HL-60 (cell line): ENCODE results near the gene IKBKG.
"Not testable (repeated sequence)": the region's sequence is repeated elsewhere in the genome, so short reads cannot be mapped to it uniquely, and the experiment has no call there.

Experiments
- POLR2AphosphoS5 ChIP-seq: IDR thresholded peaks from 2 replicates; pipeline ENCODE4 v1.6.1; 2012; ENCODE audit warnings: low read depth
- TF ChIP-seq, protein P1 (sequence below): IDR thresholded peaks from one replicate; pipeline ENCODE4 v1.5.1; 2011; ENCODE audit warnings: low read length, control low read depth, inconsistent platforms; ENCODE audit not compliant: insufficient read depth

GRCh38 chrX:154573061-154573460 is 25.6 kb downstream of the IKBKG start:
- TF ChIP-seq, protein P1, sequence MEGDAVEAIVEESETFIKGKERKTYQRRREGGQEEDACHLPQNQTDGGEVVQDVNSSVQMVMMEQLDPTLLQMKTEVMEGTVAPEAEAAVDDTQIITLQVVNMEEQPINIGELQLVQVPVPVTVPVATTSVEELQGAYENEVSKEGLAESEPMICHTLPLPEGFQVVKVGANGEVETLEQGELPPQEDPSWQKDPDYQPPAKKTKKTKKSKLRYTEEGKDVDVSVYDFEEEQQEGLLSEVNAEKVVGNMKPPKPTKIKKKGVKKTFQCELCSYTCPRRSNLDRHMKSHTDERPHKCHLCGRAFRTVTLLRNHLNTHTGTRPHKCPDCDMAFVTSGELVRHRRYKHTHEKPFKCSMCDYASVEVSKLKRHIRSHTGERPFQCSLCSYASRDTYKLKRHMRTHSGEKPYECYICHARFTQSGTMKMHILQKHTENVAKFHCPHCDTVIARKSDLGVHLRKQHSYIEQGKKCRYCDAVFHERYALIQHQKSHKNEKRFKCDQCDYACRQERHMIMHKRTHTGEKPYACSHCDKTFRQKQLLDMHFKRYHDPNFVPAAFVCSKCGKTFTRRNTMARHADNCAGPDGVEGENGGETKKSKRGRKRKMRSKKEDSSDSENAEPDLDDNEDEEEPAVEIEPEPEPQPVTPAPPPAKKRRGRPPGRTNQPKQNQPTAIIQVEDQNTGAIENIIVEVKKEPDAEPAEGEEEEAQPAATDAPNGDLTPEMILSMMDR, result not testable (repeated sequence)
- not testable (repeated sequence) for TF ChIP-seq POLR2AphosphoS5
